SK-MEL-5 (cell line): ENCODE results near the gene SAMD5. TPM values are rescaled to one million over a fixed set of nuclear protein-coding genes. Genes with fewer than 3 reads are reported as not detected.

ENCODE experiments used
- DNase-seq: peaks from one replicate; pipeline ENCODE4 v3.0.0-alpha.2; 2016; ENCODE audit warnings: low read depth, low spot score
- in situ Hi-C: cut with HindIII; loops from 2 replicates; pipeline ENCODE4 v1.10.0; 2016; ENCODE audit warnings: low sequenced_read_pairs, high pct_unique_total_duplicates, low pct_unique_long_range_greater_than_20kb
- total RNA-seq: library from RNA; depleted of rRNA; stranded (reverse); fragments of >200 nt; shearing (Covaris generic); gene quantifications from 2 replicates; pipeline ENCODE4 v1.2.3, GENCODE V29; 2014

Gene SAMD5
- total RNA-seq, 1 experiment from 2014 or later = 1.8 TPM

- DNase-seq = no peak
- in situ Hi-C loops = no loop called here
Observed at GRCh38 chr6:147589739-147590250, 81.3 kb downstream of the SAMD5 start.

- in situ Hi-C loops = no loop called here
- no peak for DNase-seq
Observed at GRCh38 chr6:147595961-147596360, 87.5 kb downstream of the SAMD5 start.

- no peak for DNase-seq
- in situ Hi-C loops = no loop called here
Observed at GRCh38 chr6:147603392-147604081, 95.0 kb downstream of the SAMD5 start.

GRCh38 chr6:147604373-147604772 lies 95.9 kb downstream of the SAMD5 start:
- no peak for DNase-seq
- in situ Hi-C loops = no loop called here

GRCh38 chr6:147611992-147612391 lies 103.5 kb downstream of the SAMD5 start:
- DNase-seq = no peak
- in situ Hi-C loops = no loop called here

GRCh38 chr6:147614501-147614900 lies 106.0 kb downstream of the SAMD5 start:
- in situ Hi-C loops = no loop called here
- DNase-seq = no peak

GRCh38 chr6:147615659-147616456 lies 107.4 kb downstream of the SAMD5 start:
- in situ Hi-C loops = no loop called here
- no peak for DNase-seq

GRCh38 chr6:147617366-147617765 lies 108.9 kb downstream of the SAMD5 start:
- no peak for DNase-seq
- in situ Hi-C loops = no loop called here

GRCh38 chr6:147618457-147618856 lies 110.0 kb downstream of the SAMD5 start:
- in situ Hi-C loops = no loop called here
- no peak for DNase-seq

GRCh38 chr6:147618927-147619326 lies 110.4 kb downstream of the SAMD5 start:
- DNase-seq = no peak
- in situ Hi-C loops = no loop called here
